Nephron progenitor cell (in vitro differentiated cells): ENCODE results near the gene VN1R5.

ENCODE experiments used
- DNase-seq: peaks from one replicate; pipeline ENCODE4 v3.0.0; 2021
- H3K27ac Mint-ChIP-seq: 2 replicates; pipeline ENCODE4 v1.8.0; 2021; ENCODE audit warnings: mild to moderate bottlenecking, moderate library complexity, mixed read lengths
- H3K27me3 Mint-ChIP-seq: 2 replicates; pipeline ENCODE4 v1.8.0; 2021; ENCODE audit warnings: mild to moderate bottlenecking, low read depth, mixed read lengths; ENCODE audit not compliant: poor library complexity
- H3K36me3 Mint-ChIP-seq: 2 replicates; pipeline ENCODE4 v1.8.0; 2021; ENCODE audit warnings: low read depth, mixed read lengths
- H3K4me1 Mint-ChIP-seq: 2 replicates; pipeline ENCODE4 v1.8.0; 2021; ENCODE audit warnings: mixed read lengths
- H3K4me3 Mint-ChIP-seq: 2 replicates; pipeline ENCODE4 v1.8.0; 2021; ENCODE audit warnings: mild to moderate bottlenecking, moderate library complexity, mixed read lengths
- H3K9me3 Mint-ChIP-seq: 2 replicates; pipeline ENCODE4 v1.8.0; 2021; ENCODE audit warnings: mild to moderate bottlenecking, moderate library complexity, mixed read lengths
- CTCF ChIP-seq: fragments of 200-600 bp; sonication (generic); IDR thresholded peaks from 2 replicates; pipeline ENCODE4 v1.5.0; 2021; ENCODE audit warnings: antibody characterized with exemption

The VN1R5 gene

DNA sequence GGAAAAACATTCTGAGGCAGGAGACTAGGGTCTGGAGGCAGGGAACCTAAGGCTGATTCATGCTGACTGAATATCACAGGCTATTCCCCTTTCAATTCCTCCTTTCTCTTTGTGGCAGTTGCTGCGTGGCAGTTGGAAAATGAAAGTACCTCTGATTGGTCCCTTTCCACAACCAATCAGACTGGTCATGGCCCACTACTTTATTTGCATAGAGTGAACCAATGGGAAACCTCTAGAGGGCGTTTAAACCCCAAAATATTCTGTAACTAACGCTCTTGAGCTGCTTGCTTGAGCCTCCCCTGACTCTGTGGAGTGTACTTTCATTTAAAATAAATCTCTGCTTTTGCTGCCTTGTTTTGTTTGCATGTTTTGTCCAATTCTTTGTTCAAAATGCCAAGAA, 27.7 kb upstream of the VN1R5 start:
- Mint-ChIP-seq H3K36me3 (no peaks in the 10 kb centered on the region), H3K4me3 (no peak overlapping the region), H3K4me1 (no peaks in the 10 kb centered on the region), H3K27ac (no peak overlapping the region), H3K9me3 (peaks cover 60% of the 10 kb centered on the region), H3K27me3 (peaks cover 12% of the 10 kb centered on the region)
- DNase-seq: no peak
- TF ChIP-seq CTCF: no peak

GRCh38 chr1:247241691-247242090, 14.2 kb upstream of the VN1R5 start:
- H3K27ac Mint-ChIP-seq: no peak overlapping the region
- H3K4me3 Mint-ChIP-seq: no peak overlapping the region
- no peaks in the 10 kb centered on the region for H3K4me1 Mint-ChIP-seq
- H3K27me3 Mint-ChIP-seq: peaks cover 5% of the 10 kb centered on the region
- DNase-seq: no peak
- no peaks in the 10 kb centered on the region for H3K36me3 Mint-ChIP-seq
- TF ChIP-seq CTCF: no peak
- peaks cover 13% of the 10 kb centered on the region for H3K9me3 Mint-ChIP-seq

DNA sequence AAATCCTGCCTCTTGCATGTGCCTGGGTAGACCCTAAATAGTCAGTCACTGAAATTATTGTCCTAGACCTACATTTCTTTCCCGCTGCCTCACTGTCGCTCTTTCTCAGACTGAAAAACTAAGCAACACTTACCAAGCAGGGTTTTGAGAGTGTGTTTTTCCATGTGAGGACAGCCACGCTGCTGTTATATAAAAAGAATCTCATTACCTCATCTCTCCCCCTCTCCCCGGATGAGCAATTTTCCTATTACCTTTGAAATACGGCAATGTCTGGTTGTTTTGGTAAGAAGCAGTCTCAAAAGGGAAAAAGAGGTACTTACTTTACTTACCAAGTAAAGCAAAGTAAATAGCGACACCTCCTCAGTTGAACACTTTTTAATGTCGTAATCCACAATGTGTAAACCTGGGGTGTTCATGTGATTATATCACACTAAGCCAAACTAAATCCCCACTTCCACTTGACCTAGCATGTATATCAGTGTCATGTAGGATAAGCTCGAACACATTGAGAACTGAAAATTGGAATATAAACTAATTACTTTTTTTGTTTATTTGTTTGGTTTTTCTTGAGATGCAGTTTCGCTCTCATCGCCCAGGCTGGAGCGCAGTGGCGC, 12.2 kb upstream of the VN1R5 start:
- Mint-ChIP-seq H3K27me3 (no peaks in the 10 kb centered on the region), H3K4me3 (no peak overlapping the region), H3K4me1 (no peaks in the 10 kb centered on the region), H3K36me3 (no peaks in the 10 kb centered on the region), H3K27ac (no peak overlapping the region), H3K9me3 (peaks cover 23% of the 10 kb centered on the region)
- no peak for DNase-seq
- no peak for TF ChIP-seq CTCF

- H3K4me1 Mint-ChIP-seq: no peaks in the 10 kb centered on the region
Observed at GRCh38 chr1:247246325-247247115, 9.4 kb upstream of the VN1R5 start.

GRCh38 chr1:247247568-247247967, 8.3 kb upstream of the VN1R5 start:
- TF ChIP-seq CTCF: no peak
- Mint-ChIP-seq H3K9me3 (peaks cover 51% of the 10 kb centered on the region), H3K27me3 (no peaks in the 10 kb centered on the region), H3K27ac (no peak overlapping the region), H3K36me3 (no peaks in the 10 kb centered on the region), H3K4me1 (no peaks in the 10 kb centered on the region), H3K4me3 (no peak overlapping the region)
- no peak for DNase-seq

More at GRCh38 chr1:247246325-247247115, 9.4 kb upstream of the VN1R5 start:
- H3K27me3 Mint-ChIP-seq: no peaks in the 10 kb centered on the region
- DNase-seq: no peak
- no peak for TF ChIP-seq CTCF
- H3K4me3 Mint-ChIP-seq: no peak overlapping the region
- H3K9me3 Mint-ChIP-seq: peaks cover 44% of the 10 kb centered on the region
- H3K27ac Mint-ChIP-seq: no peak overlapping the region
- no peaks in the 10 kb centered on the region for H3K36me3 Mint-ChIP-seq

- Mint-ChIP-seq H3K27me3 (no peaks in the 10 kb centered on the region), H3K9me3 (peaks cover 52% of the 10 kb centered on the region), H3K27ac (peak overlapping the region; percentile 27), H3K36me3 (peaks cover 4% of the 10 kb centered on the region), H3K4me1 (no peaks in the 10 kb centered on the region), H3K4me3 (no peak overlapping the region)
- DNase-seq: no peak
- no peak for TF ChIP-seq CTCF
Observed at GRCh38 chr1:247266053-247266452, 10.2 kb downstream of the VN1R5 start.
